SK-N-SH treated with all-trans-retinoic acid at 6 μM for 48 hours (cell line): Measurements from ENCODE around the gene DLG2.

Source experiments
- ATAC-seq: fragments of 200-7000 bp; cut with Tn5 transposase; 3 replicates; pipeline ENCODE4 v1.9.1; 2020; ENCODE audit warnings: mild to moderate bottlenecking, moderate library complexity
- ARNTL ChIP-seq: fragments of 450-650 bp; formaldehyde crosslinking; IDR thresholded peaks from 2 replicates; pipeline ENCODE4 v1.5.0; 2020; ENCODE audit warnings: low read depth, mild to moderate bottlenecking, moderate library complexity, borderline replicate concordance
- CREB5 ChIP-seq: fragments of 250-450 bp; sonication (Bioruptor Pico); IDR thresholded peaks from 2 replicates; pipeline ENCODE4 v1.5.1; 2020; ENCODE audit warnings: low read depth, mild to moderate bottlenecking, moderate library complexity
- CSDC2 ChIP-seq: fragments of 250-450 bp; sonication (Bioruptor Pico); IDR thresholded peaks from 2 replicates; pipeline ENCODE4 v1.5.0; 2020; ENCODE audit warnings: mild to moderate bottlenecking, moderate library complexity
- CSRNP3 ChIP-seq: fragments of 250-450 bp; sonication (Bioruptor Pico); IDR thresholded peaks from 2 replicates; pipeline ENCODE4 v1.5.1; 2021; ENCODE audit warnings: mild to moderate bottlenecking, moderate library complexity
- ISL1 ChIP-seq: fragments of 250-450 bp; sonication (Bioruptor Pico); IDR thresholded peaks from 2 replicates; pipeline ENCODE4 v2.1.2; 2022; ENCODE audit warnings: mild to moderate bottlenecking, moderate library complexity
- PATZ1 ChIP-seq: fragments of 250-450 bp; sonication (Bioruptor Pico); IDR thresholded peaks from 2 replicates; pipeline ENCODE4 v1.8.0; 2020; ENCODE audit warnings: mild to moderate bottlenecking, moderate library complexity, borderline replicate concordance
- POU6F1 ChIP-seq: fragments of 250-450 bp; sonication (Bioruptor Pico); IDR thresholded peaks from 2 replicates; pipeline ENCODE4 v1.8.0; 2021; ENCODE audit warnings: low read depth, mild to moderate bottlenecking, moderate library complexity, borderline replicate concordance
- SNAI2 ChIP-seq: fragments of 250-450 bp; sonication (Bioruptor Pico); IDR thresholded peaks from 2 replicates; pipeline ENCODE4 v1.5.0; 2020; ENCODE audit warnings: mild to moderate bottlenecking, moderate library complexity
- TOX ChIP-seq: fragments of 250-450 bp; sonication (Bioruptor Pico); IDR thresholded peaks from 2 replicates; pipeline ENCODE4 v1.8.0; 2021; ENCODE audit warnings: mild to moderate bottlenecking, moderate library complexity, borderline replicate concordance
- TSHZ2 ChIP-seq: fragments of 250-450 bp; sonication (Bioruptor Pico); IDR thresholded peaks from 2 replicates; pipeline ENCODE4 v1.5.0; 2020; ENCODE audit warnings: mild to moderate bottlenecking, moderate library complexity

The DLG2 gene

GRCh38 chr11:84097186-84097585 is 1530.0 kb downstream of the DLG2 start:
- no peak for ATAC-seq
- TF ChIP-seq TOX (CRISPR knock-in tag): no peak
- no peak for TF ChIP-seq CSDC2 (CRISPR knock-in tag)
- TF ChIP-seq SNAI2: no peak
- TF ChIP-seq TSHZ2 (CRISPR knock-in tag): no peak

- no peak for ATAC-seq
- TF ChIP-seq ISL1 (CRISPR knock-in tag) (no peak), ARNTL (no peak), CSRNP3 (CRISPR knock-in tag) (no peak), PATZ1 (CRISPR knock-in tag) (no peak), TSHZ2 (CRISPR knock-in tag) (no peak), SNAI2 (no peak), CREB5 (no peak)
Measured at GRCh38 chr11:84091212-84091986, 1535.7 kb downstream of the DLG2 start.

- ATAC-seq: no peak
Measured at GRCh38 chr11:84089072-84090057, 1537.8 kb downstream of the DLG2 start.

More at GRCh38 chr11:84089072-84090057, 1537.8 kb downstream of the DLG2 start:
- no peak for TF ChIP-seq TOX (CRISPR knock-in tag)
- peak; percentile 43 for TF ChIP-seq ISL1 (CRISPR knock-in tag)
- no peak for TF ChIP-seq POU6F1 (CRISPR knock-in tag)
